Muscle of leg (tissue), 11 donors: Measurements from ENCODE around the gene GALM. TPM values are rescaled to one million over a fixed set of nuclear protein-coding genes. Genes with fewer than 3 reads are reported as not detected.

Source experiments
- DNase-seq: peaks from one replicate; pipeline ENCODE4 v3.0.0; 2013
- H3K27ac ChIP-seq: one replicate; pipeline ENCODE4 v1.5.1; 2013; ENCODE audit warnings: mild to moderate bottlenecking, low read length, control low read depth
- H3K27me3 ChIP-seq: one replicate; pipeline ENCODE4 v1.6.1; 2013; ENCODE audit warnings: low read length; ENCODE audit not compliant: control insufficient read depth, insufficient read depth
- H3K36me3 ChIP-seq: one replicate; pipeline ENCODE4 v1.6.1; 2013; ENCODE audit warnings: low read length; ENCODE audit not compliant: control insufficient read depth, insufficient read depth
- H3K4me1 ChIP-seq: one replicate; pipeline ENCODE4 v1.6.1; 2013; ENCODE audit warnings: low read length; ENCODE audit not compliant: control insufficient read depth, insufficient read depth
- H3K4me3 ChIP-seq: one replicate; pipeline ENCODE4 v1.5.1; 2013; ENCODE audit warnings: low read length, control low read depth
- H3K9me3 ChIP-seq: replicated peaks from 2 replicates; pipeline ENCODE4 v1.6.1; 2013; ENCODE audit warnings: low read depth, low read length; ENCODE audit not compliant: control insufficient read depth
- WGBS: methylation state at CpG from one replicate; pipeline ENCODE4 v1.1.5; 2013; ENCODE audit warnings: missing lambda C conversion rate; ENCODE audit not compliant: insufficient coverage; 5-methylcytosine and 5-hydroxymethylcytosine counted together
- polyA plus RNA-seq, 8 donors: library from polyadenylated mRNA; unstranded; fragments of 120-200 nt; gene quantifications; one replicate each; pipeline versions ENCODE4 v1.2.1 to v1.2.3, GENCODE V29; 2013; ENCODE audit warnings: inconsistent platforms in 1 of 8, low replicate concordance in 1 of 8; ENCODE audit not compliant: insufficient read length in 8 of 8, insufficient read depth in 1 of 8
- total RNA-seq: library from RNA; stranded (reverse); fragments of 120-200 nt; gene quantifications from one replicate; pipeline ENCODE4 v1.2.4, GENCODE V29; 2013

The GALM gene
- total and polyA plus RNA-seq, 9 donors = 9.4 to 15.0 (median 12.5) TPM

GRCh38 chr2:38720613-38721241, 54.8 kb downstream of the GALM start:
- Histone ChIP-seq H3K4me1 (peaks cover 17% of the 10 kb centered on the region), H3K9me3 (peaks cover 3% of the 10 kb centered on the region), H3K4me3 (no peak overlapping the region), H3K27me3 (no peaks in the 10 kb centered on the region), H3K27ac (peak overlapping the region; percentile 31), H3K36me3 (no peaks in the 10 kb centered on the region)
- DNase-seq = peak; percentile 91
- WGBS = no CpG with 5 or more reads among the region's 4 CpGs

GRCh38 chr2:38722271-38723061, 56.6 kb downstream of the GALM start:
- peak; percentile 31 for DNase-seq
- Histone ChIP-seq H3K4me1 (peaks cover 17% of the 10 kb centered on the region), H3K4me3 (no peak overlapping the region), H3K36me3 (no peaks in the 10 kb centered on the region), H3K27ac (peak overlapping the region; percentile 39), H3K9me3 (peaks cover 3% of the 10 kb centered on the region), H3K27me3 (no peaks in the 10 kb centered on the region)
- 85% methylated on average over 6 of the region's 9 CpGs for WGBS

GRCh38 chr2:38723173-38723572, 57.3 kb downstream of the GALM start:
- 74% methylated on average over 3 of the region's 7 CpGs for WGBS
- peak overlapping the region; percentile 39 for H3K27ac ChIP-seq
- no peak overlapping the region for H3K4me3 ChIP-seq
- peaks cover 3% of the 10 kb centered on the region for H3K9me3 ChIP-seq
- H3K4me1 ChIP-seq = peaks cover 17% of the 10 kb centered on the region
- no peaks in the 10 kb centered on the region for H3K36me3 ChIP-seq
- DNase-seq = peak; percentile 75
- H3K27me3 ChIP-seq = no peaks in the 10 kb centered on the region

- H3K27ac ChIP-seq = no peak overlapping the region
- H3K4me3 ChIP-seq = no peak overlapping the region
- no CpG with 5 or more reads among the region's 1 CpG for WGBS
- H3K36me3 ChIP-seq = peaks cover 17% of the 10 kb centered on the region
- H3K9me3 ChIP-seq = no peaks in the 10 kb centered on the region
- no peak for DNase-seq
- H3K27me3 ChIP-seq = no peaks in the 10 kb centered on the region
- H3K4me1 ChIP-seq = peaks cover 8% of the 10 kb centered on the region
Observed at GRCh38 chr2:38727661-38728060, 61.7 kb downstream of the GALM start.

GRCh38 chr2:38728694-38729093, 62.8 kb downstream of the GALM start:
- DNase-seq = no peak
- Histone ChIP-seq H3K27ac (no peak overlapping the region), H3K4me3 (no peak overlapping the region), H3K4me1 (no peaks in the 10 kb centered on the region), H3K36me3 (peaks cover 23% of the 10 kb centered on the region), H3K9me3 (no peaks in the 10 kb centered on the region), H3K27me3 (no peaks in the 10 kb centered on the region)
- no CpG with 5 or more reads among the region's 2 CpGs for WGBS

- peaks cover 31% of the 10 kb centered on the region for H3K36me3 ChIP-seq
Observed at GRCh38 chr2:38731090-38731489, 65.2 kb downstream of the GALM start.

GRCh38 chr2:38731684-38732221, 65.8 kb downstream of the GALM start:
- Histone ChIP-seq H3K27me3 (no peaks in the 10 kb centered on the region), H3K9me3 (no peaks in the 10 kb centered on the region), H3K36me3 (peaks cover 31% of the 10 kb centered on the region), H3K4me1 (no peaks in the 10 kb centered on the region), H3K27ac (no peak overlapping the region), H3K4me3 (no peak overlapping the region)
- WGBS = 91% methylated on average over 13 of the region's 14 CpGs
- no peak for DNase-seq

More at GRCh38 chr2:38731090-38731489, 65.2 kb downstream of the GALM start:
- no peak for DNase-seq
- no peak overlapping the region for H3K27ac ChIP-seq
- no CpG with 5 or more reads among the region's 7 CpGs for WGBS
- H3K9me3 ChIP-seq = no peaks in the 10 kb centered on the region
- H3K4me1 ChIP-seq = no peaks in the 10 kb centered on the region
- H3K27me3 ChIP-seq = no peaks in the 10 kb centered on the region
- H3K4me3 ChIP-seq = no peak overlapping the region

GRCh38 chr2:38733300-38733971, 67.5 kb downstream of the GALM start:
- Histone ChIP-seq H3K36me3 (peaks cover 39% of the 10 kb centered on the region), H3K4me3 (no peak overlapping the region), H3K9me3 (no peaks in the 10 kb centered on the region), H3K27me3 (no peaks in the 10 kb centered on the region), H3K4me1 (no peaks in the 10 kb centered on the region), H3K27ac (no peak overlapping the region)
- WGBS = 73% methylated on average over 6 of the region's 6 CpGs
- DNase-seq = no peak

GRCh38 chr2:38734299-38735058, 68.6 kb downstream of the GALM start:
- Histone ChIP-seq H3K4me1 (no peaks in the 10 kb centered on the region), H3K27ac (no peak overlapping the region), H3K9me3 (no peaks in the 10 kb centered on the region), H3K36me3 (peaks cover 41% of the 10 kb centered on the region), H3K4me3 (no peak overlapping the region), H3K27me3 (no peaks in the 10 kb centered on the region)
- WGBS = 30% methylated on average over 4 of the region's 9 CpGs
- no peak for DNase-seq
